Activated T-cell treated with anti-CD3 and anti-CD28 coated beads, Interleukin-2, amount 50 U/mL, for 24 hours (primary cell): ENCODE results near the gene GKAP1.
"Not testable (repeated sequence)": the region's sequence is repeated elsewhere in the genome, so short reads cannot be mapped to it uniquely, and the experiment has no call there.

Experiments used
- DNase-seq: peaks from one replicate; pipeline ENCODE4 v3.0.0-alpha.2; 2020
- H3K27ac Mint-ChIP-seq: 2 replicates; pipeline ENCODE4 v1.8.0; 2020; ENCODE audit warnings: mild to moderate bottlenecking, mixed read lengths
- H3K27me3 Mint-ChIP-seq: 2 replicates; pipeline ENCODE4 v1.8.0; 2020; ENCODE audit warnings: mixed read lengths
- H3K36me3 Mint-ChIP-seq: 2 replicates; pipeline ENCODE4 v1.8.0; 2020; ENCODE audit warnings: low read depth, mixed read lengths
- H3K4me1 Mint-ChIP-seq: 2 replicates; pipeline ENCODE4 v1.8.0; 2020; ENCODE audit warnings: low read depth, mixed read lengths
- H3K4me3 Mint-ChIP-seq: 2 replicates; pipeline ENCODE4 v1.8.0; 2020; ENCODE audit warnings: mild to moderate bottlenecking, moderate library complexity, mixed read lengths
- H3K9me3 Mint-ChIP-seq: 2 replicates; pipeline ENCODE4 v1.8.0; 2020; ENCODE audit warnings: mixed read lengths

Gene GKAP1

DNA sequence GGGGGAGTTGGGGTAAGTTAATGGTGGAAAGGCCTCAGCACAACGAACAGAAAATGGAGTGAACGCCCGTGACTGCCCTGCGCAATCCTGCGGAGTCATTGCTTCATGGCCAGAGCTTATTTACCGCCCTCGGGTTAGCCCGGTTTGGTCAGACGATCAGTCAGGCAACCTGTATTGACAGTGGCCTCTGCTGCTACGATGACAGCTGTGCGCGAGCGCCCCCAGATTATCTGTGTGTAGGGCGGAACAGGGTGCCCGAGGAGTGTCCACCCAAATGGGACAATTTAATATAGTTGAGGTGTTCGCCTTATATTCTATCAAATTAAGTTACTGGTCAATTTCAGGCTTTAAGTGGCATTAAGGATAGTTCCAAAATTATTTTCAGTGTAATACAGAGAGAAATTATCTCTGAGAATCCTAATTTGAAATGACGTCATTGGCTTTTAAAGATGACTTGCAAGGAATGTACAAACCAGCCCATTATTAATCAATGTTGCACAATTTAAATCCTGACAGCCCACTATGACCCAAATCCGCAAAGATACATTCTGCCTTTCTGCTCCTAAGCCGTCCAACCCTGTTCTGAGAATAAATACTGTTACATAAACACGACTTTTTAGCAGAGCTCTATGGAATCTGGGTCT lies 108.9 kb downstream of the GKAP1 start:
- H3K4me3 Mint-ChIP-seq, result peak overlapping the region; percentile 84
- DNase-seq, result no peak
- peaks cover 38% of the 10 kb centered on the region for H3K36me3 Mint-ChIP-seq
- H3K4me1 Mint-ChIP-seq, result peaks cover 39% of the 10 kb centered on the region
- no peaks in the 10 kb centered on the region for H3K9me3 Mint-ChIP-seq
- H3K27me3 Mint-ChIP-seq, result no peaks in the 10 kb centered on the region
- H3K27ac Mint-ChIP-seq, result peak overlapping the region; percentile 100

DNA sequence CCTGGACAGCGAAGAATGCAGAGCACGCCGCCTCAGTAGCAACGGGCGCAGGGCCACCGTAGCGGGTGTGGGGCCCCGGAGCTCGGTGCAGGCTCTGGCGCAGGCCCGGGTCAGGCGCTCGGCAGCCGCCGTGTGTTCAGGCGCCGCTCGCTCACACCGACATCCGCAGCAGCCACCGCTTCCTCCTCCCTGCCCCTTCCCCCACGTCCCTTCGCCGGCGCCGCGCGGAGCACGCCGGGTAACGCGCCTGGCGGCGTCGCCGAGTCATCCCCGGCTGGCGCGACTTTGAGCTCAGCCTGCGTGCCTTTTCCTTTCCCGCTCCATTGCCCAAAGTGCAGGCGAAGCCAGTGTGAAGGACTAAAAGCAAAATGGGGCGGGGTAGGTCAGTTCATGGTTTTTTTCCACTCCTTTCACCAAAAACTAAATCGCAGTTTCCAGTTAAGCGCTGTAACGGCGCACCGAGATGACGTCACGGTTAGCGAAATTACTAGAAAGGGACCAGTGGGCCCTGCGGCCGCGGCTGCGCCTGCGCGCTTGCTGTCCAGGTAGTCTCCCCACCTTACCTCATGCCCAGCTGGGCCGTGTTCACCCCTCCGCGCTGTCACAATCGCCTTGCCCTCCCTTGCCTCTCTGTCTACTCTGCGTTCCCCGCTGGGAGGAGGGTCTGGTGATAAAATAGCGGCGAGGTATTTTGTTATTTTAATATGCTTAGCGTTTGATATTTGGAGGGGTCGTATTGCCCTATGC lies 109.6 kb downstream of the GKAP1 start, which contains the start of gene UBQLN1:
Gene UBQLN1, minus strand, starts transcription at position 191 of the 747 bp plus-strand sequence. CDS start 279 bp downstream, outside the sequence.
- Mint-ChIP-seq H3K4me3 (peak within 1 kb of the TSS; percentile 84), H3K9me3 (no peaks in the 10 kb centered on the region), H3K27ac (peak within 1 kb of the TSS; percentile 100), H3K27me3 (no peaks in the 10 kb centered on the region), H3K36me3 (peaks cover 45% of the 10 kb centered on the region), H3K4me1 (peaks cover 46% of the 10 kb centered on the region)
- peak; percentile 95 for DNase-seq

DNA sequence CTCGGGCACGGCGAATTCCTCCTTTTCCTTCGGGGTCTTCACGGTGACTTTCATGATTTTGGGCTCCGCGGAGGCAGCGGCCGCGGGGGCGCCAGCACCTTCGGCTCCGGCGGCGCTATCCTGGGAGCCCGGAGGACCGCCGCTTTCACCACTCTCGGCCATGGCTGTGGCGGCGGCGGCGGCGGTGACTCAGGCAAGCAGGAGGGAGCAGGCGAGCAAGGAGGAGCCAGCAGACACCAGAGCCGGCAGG lies 110.1 kb downstream of the GKAP1 start:
- no peak for DNase-seq
- H3K36me3 Mint-ChIP-seq, result peaks cover 48% of the 10 kb centered on the region
- H3K9me3 Mint-ChIP-seq, result no peaks in the 10 kb centered on the region
- peak overlapping the region; percentile 100 for H3K27ac Mint-ChIP-seq
- no peaks in the 10 kb centered on the region for H3K27me3 Mint-ChIP-seq
- H3K4me1 Mint-ChIP-seq, result peaks cover 49% of the 10 kb centered on the region
- H3K4me3 Mint-ChIP-seq, result peak overlapping the region; percentile 84

DNA sequence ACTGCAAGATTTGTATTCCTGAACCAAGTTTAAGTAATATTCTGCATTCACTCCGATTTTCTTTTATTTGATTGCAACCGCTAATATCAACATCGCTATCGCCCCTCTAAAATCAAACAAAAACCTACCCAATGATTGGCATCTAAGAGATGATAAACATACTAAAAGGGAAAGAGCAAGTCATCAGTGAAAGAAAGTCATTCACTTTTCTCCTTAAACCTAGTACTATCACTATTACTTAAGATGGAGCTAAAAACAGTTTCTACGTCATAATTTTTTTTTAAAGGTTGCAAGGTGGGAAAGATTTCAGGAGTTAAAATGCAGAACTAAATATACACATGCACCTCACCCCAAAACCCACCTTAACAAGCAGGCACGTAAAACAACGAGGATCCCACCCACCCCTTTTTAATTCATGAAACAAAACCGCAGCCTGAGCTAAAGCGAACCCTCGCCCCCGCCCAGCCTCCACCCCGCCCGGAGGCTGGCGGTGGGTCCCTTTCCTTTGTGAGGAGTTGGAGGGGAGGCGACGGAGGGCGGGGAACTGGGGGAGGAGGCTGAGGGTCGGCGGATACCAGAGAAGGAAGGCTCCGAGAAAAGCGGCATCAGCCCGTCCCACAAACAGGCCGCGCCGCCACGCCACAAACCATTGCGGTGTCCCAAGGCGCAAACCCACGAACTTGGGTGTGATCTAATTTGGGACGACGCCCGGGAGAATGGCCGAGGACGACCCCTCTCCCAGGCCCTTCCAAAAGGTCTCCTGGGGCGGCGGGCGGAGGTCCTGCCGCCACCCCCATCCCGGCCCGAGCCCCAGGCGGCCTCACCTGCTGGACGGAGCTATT lies 110.7 kb downstream of the GKAP1 start:
- H3K36me3 Mint-ChIP-seq, result peaks cover 52% of the 10 kb centered on the region
- H3K4me3 Mint-ChIP-seq, result peak overlapping the region; percentile 84
- DNase-seq, result peak; percentile 79
- no peaks in the 10 kb centered on the region for H3K9me3 Mint-ChIP-seq
- H3K27me3 Mint-ChIP-seq, result no peaks in the 10 kb centered on the region
- peaks cover 54% of the 10 kb centered on the region for H3K4me1 Mint-ChIP-seq
- peak overlapping the region; percentile 100 for H3K27ac Mint-ChIP-seq

DNA sequence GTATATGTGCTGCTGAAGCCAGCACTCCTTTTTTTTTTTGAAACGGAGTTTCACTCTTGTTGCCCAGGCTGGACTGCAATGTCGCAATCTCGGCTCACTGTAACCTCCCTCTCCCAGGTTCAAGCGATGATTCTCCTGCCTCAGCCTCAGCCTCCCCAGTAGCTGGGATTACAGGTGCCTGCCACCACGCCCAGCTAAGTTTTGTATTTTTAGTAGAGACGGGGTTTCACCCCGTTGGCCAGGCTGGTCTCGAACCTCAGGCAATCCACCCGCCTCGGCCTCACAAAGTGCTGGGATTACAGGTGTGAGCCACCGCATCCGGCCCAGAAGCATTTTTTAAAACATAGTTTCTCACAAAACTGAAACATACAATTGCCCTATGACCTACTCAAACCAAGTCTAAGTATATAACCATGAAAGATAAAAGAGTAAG lies 112.3 kb downstream of the GKAP1 start:
- not testable (repeated sequence) for DNase-seq, H3K9me3 Mint-ChIP-seq, H3K27me3 Mint-ChIP-seq
- H3K4me1 Mint-ChIP-seq, result peaks cover 68% of the 10 kb centered on the region
- H3K4me3 Mint-ChIP-seq, result peak overlapping the region; percentile 84
- peak overlapping the region; percentile 100 for H3K27ac Mint-ChIP-seq
- H3K36me3 Mint-ChIP-seq, result peaks cover 63% of the 10 kb centered on the region

DNA sequence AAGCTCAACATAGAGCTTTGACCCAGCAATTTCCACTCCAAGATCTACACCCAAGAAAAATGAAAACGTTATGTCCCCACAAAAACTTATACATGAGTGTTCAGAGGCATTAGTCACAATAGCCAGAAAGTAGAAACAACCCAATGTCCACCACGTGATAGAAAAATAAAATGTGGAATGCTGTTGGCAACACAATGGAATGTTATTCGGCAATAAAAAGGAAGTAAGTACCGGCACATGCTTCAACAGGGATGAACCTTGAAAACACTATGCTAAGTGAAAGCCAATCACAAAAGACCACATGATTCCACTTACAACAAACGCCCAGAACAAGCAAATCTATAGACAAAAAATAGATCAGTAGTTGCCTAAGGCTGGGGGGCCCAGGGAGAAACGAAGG lies 115.8 kb downstream of the GKAP1 start:
- Mint-ChIP-seq H3K4me3 (peak overlapping the region; percentile 0), H3K36me3 (peaks cover 74% of the 10 kb centered on the region), H3K9me3 (no peaks in the 10 kb centered on the region)

DNA sequence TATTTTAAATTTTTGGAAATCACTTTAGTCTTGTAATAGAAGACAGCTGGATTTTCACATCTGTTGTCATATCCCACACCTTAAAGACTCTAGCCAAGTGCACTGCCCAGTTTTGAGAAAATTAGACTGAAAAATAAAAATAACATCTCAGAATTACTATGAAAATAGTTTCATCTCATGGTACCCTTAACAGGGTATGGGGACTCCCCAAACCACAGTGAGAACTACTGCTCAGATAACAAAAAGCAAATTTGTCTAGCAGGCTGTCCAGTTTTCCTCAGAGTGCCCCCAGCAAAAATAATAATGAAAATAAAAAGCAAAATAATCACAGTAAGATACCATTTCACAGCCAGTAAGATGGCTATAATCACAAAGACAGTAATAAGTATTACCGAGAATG lies 116.3 kb downstream of the GKAP1 start:
- Mint-ChIP-seq H3K9me3 (no peaks in the 10 kb centered on the region), H3K36me3 (peaks cover 72% of the 10 kb centered on the region), H3K27ac (peak overlapping the region; percentile 15), H3K4me1 (peaks cover 83% of the 10 kb centered on the region), H3K4me3 (peak overlapping the region; percentile 0), H3K27me3 (no peaks in the 10 kb centered on the region)
- DNase-seq, result no peak

More for the DNA sequence above, 115.8 kb downstream of the GKAP1 start:
- H3K27me3 Mint-ChIP-seq, result no peaks in the 10 kb centered on the region
- peaks cover 84% of the 10 kb centered on the region for H3K4me1 Mint-ChIP-seq
- DNase-seq, result no peak
- H3K27ac Mint-ChIP-seq, result peak overlapping the region; percentile 15

DNA sequence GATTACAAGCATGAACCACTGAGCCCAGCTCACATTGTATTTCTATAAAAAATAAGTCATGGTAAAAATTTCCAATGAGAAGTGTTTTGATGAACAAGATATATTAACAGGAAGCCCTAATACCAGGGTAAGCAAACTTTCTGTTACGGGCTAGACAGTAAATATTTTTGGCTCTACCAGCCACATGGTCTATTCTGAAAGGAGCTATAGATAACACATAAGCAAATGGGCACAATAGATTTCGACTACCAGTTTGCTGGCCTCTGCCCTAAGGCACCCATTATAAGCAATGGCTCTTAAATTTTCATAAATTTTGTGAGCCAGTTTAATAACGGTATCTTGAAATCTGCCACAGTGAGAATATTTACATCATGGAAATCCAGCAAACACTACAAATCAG lies 118.0 kb downstream of the GKAP1 start:
- peak overlapping the region; percentile 82 for H3K27ac Mint-ChIP-seq

DNA sequence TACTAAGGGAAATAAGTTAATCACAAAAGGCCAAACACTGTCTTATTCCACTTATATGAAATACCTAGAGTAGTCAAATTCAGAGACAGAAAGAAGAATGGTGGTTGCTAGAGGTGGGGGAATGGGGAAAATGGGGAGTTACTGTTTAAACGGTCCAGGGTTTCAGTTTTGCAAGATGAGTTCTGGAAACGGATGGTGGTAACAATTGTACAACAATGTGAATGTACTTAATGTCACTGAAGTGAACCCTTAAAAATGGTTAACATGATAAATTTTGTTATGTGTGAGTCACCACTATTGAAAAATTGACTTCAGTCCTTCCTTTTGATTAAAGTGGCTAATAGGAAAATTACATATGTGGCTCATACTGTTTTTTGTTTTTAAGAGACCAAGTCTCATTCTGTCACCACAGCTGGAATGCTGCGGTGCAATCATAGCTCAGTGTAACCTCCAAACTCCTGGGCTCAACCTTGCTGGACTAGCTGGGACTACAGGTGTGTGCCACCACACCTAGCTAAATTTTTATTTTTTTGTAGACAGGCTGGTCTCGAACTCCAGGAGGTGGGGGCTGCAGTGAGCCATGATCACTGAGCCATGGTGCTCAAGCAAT lies 118.5 kb downstream of the GKAP1 start:
- Mint-ChIP-seq H3K4me1 (peaks cover 80% of the 10 kb centered on the region), H3K27ac (peak overlapping the region; percentile 82), H3K27me3 (no peaks in the 10 kb centered on the region), H3K4me3 (peak overlapping the region; percentile 12), H3K9me3 (no peaks in the 10 kb centered on the region), H3K36me3 (peaks cover 60% of the 10 kb centered on the region)
- DNase-seq, result no peak

More for the DNA sequence above, 118.0 kb downstream of the GKAP1 start:
- H3K4me1 Mint-ChIP-seq, result peaks cover 78% of the 10 kb centered on the region
- H3K27me3 Mint-ChIP-seq, result no peaks in the 10 kb centered on the region
- no peak overlapping the region for H3K4me3 Mint-ChIP-seq
- H3K9me3 Mint-ChIP-seq, result no peaks in the 10 kb centered on the region
- no peak for DNase-seq
- peaks cover 61% of the 10 kb centered on the region for H3K36me3 Mint-ChIP-seq

DNA sequence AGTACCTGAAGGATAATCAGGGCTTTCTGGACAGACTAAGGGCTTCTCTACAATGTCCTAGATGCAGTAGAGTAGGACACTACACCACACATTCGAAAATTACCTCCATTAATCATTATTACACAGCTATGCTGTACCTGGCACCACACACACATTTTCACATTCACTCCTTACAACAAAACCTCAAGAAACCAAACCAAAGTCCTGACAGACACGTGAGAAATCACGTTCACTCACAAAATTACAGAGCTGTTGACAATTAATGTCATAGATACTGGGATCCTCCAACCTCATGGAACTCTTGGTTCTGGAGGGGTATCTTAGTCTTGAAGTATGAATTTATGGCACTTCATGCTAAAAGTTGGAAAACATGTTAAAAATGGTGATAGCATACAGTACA lies 126.1 kb downstream of the GKAP1 start:
- DNase-seq, result no peak
- Mint-ChIP-seq H3K27me3 (no peaks in the 10 kb centered on the region), H3K4me3 (no peak overlapping the region), H3K27ac (peak overlapping the region; percentile 37), H3K36me3 (peaks cover 40% of the 10 kb centered on the region), H3K4me1 (peaks cover 86% of the 10 kb centered on the region), H3K9me3 (no peaks in the 10 kb centered on the region)
